Tibial nerve (tissue), 4 donors: ENCODE measurements around the gene DIP2C. TPM values are rescaled to one million over a fixed set of nuclear protein-coding genes. Genes with fewer than 3 reads are reported as not detected.

Experiments
- DNase-seq, 2 donors: peaks; one replicate each; pipeline ENCODE4 v3.0.0-alpha.2; 2019; ENCODE audit warnings: low spot score in 2 of 2
- H3K27ac ChIP-seq, 4 donors: fragments of 200-600 bp; sonication (generic) in 3 of 4; one replicate each; pipeline ENCODE4 v1.5.1; 2017 to 2019; ENCODE audit warnings: mild to moderate bottlenecking in 1 of 4
- H3K27me3 ChIP-seq, 2 donors: fragments of 200-600 bp; sonication (generic) in 1 of 2; one replicate each; pipeline versions ENCODE4 v1.5.1 to v1.6.0; 2017 to 2019
- H3K36me3 ChIP-seq, 3 donors: fragments of 200-600 bp; sonication (generic); one replicate each; pipeline ENCODE4 v1.5.1; 2018 to 2019
- H3K4me1 ChIP-seq, 4 donors: fragments of 200-600 bp; sonication (generic) in 3 of 4; one replicate each; pipeline ENCODE4 v1.5.1; 2017 to 2019
- H3K4me3 ChIP-seq, 4 donors: fragments of 200-600 bp; sonication (generic) in 3 of 4; one replicate each; pipeline ENCODE4 v1.5.1; 2017 to 2019; ENCODE audit warnings: mild to moderate bottlenecking in 1 of 4, moderate library complexity in 1 of 4
- H3K9me3 ChIP-seq, 4 donors: fragments of 200-600 bp; sonication (generic) in 3 of 4; one replicate each; pipeline ENCODE4 v1.5.1; 2017 to 2019
- EP300 ChIP-seq, 2 donors: sonication (generic); formaldehyde crosslinking; IDR thresholded peaks; one replicate each; pipeline ENCODE4 v1.6.1; 2017; ENCODE audit warnings: antibody characterized with exemption in 2 of 2, mild to moderate bottlenecking in 1 of 2
- POLR2A ChIP-seq, 2 donors: fragments of 450-650 bp; IDR thresholded peaks; one replicate each; pipeline ENCODE4 v1.6.1; 2017; ENCODE audit warnings: antibody characterized with exemption in 2 of 2, mild to moderate bottlenecking in 2 of 2, moderate library complexity in 2 of 2
- WGBS, 2 donors: methylation state at CpG; one replicate each; pipeline ENCODE4 v1.1.5; 2018; 5-methylcytosine and 5-hydroxymethylcytosine counted together
- total RNA-seq, 4 donors: library from RNA; depleted of rRNA; stranded (reverse); fragments of >200 nt; gene quantifications; one replicate each; pipeline ENCODE4 v1.1.0, GENCODE V29; 2016
- TF ChIP-seq, protein P1 (sequence below), 5 experiments: fragments of 200-600 bp in 3 of 5; fragments of 450-650 bp in 2 of 5; sonication (generic) in 3 of 5; IDR thresholded peaks; one replicate each; pipeline ENCODE4 v1.5.1; 2016 to 2019; ENCODE audit warnings: antibody characterized with exemption in 5 of 5, mild to moderate bottlenecking in 3 of 5, moderate library complexity in 2 of 5

Gene DIP2C
- total RNA-seq, 4 donors from 2014 or later: 31.4 to 46.5 (median 36.0) TPM

DNA sequence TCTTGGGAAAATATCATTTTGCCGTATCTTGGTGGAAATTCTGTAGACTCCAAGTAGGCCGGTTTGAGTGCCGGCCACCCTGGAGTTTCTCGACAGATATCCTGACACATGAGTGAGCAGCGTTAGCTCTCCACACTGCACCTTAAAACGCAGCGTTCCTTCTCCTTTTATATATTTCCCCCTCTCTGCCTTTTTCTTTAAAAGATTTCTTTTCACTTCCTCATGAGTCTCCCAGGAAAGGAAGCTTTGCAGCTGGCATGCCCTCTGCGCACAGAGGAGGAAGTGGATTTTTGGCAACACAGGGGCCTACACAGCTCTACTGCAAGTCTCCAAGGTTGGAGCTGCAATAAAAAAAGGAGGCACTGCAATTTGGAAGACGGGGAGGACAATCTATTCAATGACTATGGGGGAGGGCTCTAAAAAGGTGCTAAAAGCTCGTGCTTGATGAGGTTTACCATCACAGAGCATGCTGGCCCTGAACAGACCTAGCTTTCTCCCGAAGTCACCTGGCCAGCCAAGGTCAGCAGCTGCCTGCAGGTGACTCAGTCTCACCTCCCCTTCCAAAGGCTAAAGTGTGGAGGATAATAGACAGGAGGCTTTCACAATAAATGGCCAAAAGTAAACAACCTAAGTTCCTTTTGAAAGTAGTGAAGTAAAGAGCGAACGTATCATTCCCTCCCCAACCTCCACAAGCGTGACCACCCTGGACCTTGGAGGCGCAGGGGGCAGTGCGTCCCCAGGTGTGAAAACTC lies 301.4 kb downstream of the DIP2C start:
- Histone ChIP-seq H3K36me3 (peaks cover 0 to 83% (median 0%) of the 10 kb centered on the region in 3 donors), H3K27me3 (no peaks in the 10 kb centered on the region), H3K4me3 (peak overlapping the region in 1 of 4 donors; percentile 35), H3K4me1 (peaks cover 0 to 13% (median 0%) of the 10 kb centered on the region in 4 donors), H3K9me3 (no peaks in the 10 kb centered on the region), H3K27ac (peak overlapping the region in 3 of 4 donors; percentile 40 to 74 (median 60))
- TF ChIP-seq, protein P1, sequence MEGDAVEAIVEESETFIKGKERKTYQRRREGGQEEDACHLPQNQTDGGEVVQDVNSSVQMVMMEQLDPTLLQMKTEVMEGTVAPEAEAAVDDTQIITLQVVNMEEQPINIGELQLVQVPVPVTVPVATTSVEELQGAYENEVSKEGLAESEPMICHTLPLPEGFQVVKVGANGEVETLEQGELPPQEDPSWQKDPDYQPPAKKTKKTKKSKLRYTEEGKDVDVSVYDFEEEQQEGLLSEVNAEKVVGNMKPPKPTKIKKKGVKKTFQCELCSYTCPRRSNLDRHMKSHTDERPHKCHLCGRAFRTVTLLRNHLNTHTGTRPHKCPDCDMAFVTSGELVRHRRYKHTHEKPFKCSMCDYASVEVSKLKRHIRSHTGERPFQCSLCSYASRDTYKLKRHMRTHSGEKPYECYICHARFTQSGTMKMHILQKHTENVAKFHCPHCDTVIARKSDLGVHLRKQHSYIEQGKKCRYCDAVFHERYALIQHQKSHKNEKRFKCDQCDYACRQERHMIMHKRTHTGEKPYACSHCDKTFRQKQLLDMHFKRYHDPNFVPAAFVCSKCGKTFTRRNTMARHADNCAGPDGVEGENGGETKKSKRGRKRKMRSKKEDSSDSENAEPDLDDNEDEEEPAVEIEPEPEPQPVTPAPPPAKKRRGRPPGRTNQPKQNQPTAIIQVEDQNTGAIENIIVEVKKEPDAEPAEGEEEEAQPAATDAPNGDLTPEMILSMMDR (IDR thresholded peaks at IDR 0.05): no peak
- TF ChIP-seq POLR2A (IDR thresholded peaks at IDR 0.05) (no peak), EP300 (IDR thresholded peaks at IDR 0.05) (peak in 1 of 2 donors; percentile 62)
- DNase-seq: no peak
- 75 to 76% methylated on average over 16 of the region's 16 CpGs for WGBS, 2 donors

DNA sequence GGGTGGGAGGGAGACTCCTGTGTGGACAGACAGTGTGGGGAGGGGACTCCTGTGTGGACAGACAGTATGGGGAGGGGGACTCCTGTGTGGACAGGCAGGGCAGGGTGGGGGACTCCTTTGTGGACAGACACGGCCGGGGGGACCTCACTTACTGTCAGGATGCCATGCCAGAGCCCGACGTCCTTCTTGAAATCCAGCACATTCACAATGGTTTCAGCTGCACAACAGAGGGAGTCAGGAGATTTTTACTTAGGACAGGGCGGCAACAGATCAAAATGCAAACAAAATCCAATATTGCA lies 301.9 kb downstream of the DIP2C start:
- peaks cover 0 to 89% (median 0%) of the 10 kb centered on the region in 3 donors for H3K36me3 ChIP-seq
- TF ChIP-seq POLR2A (IDR thresholded peaks at IDR 0.05) (no peak), EP300 (IDR thresholded peaks at IDR 0.05) (no peak)
- TF ChIP-seq, protein P1 (IDR thresholded peaks at IDR 0.05): no peak
- no peak for DNase-seq
- H3K27ac ChIP-seq: peak overlapping the region in 3 of 4 donors; percentile 40 to 74 (median 53)
- H3K27me3 ChIP-seq: no peaks in the 10 kb centered on the region
- 79% methylated on average over 5 of the region's 5 CpGs for WGBS, 2 donors
- peaks cover 0 to 13% (median 0%) of the 10 kb centered on the region in 4 donors for H3K4me1 ChIP-seq
- H3K4me3 ChIP-seq: peak overlapping the region in 1 of 4 donors; percentile 35
- H3K9me3 ChIP-seq: no peaks in the 10 kb centered on the region

- no peaks in the 10 kb centered on the region for H3K27me3 ChIP-seq
- peaks cover 0 to 7% (median 0%) of the 10 kb centered on the region in 4 donors for H3K4me1 ChIP-seq
- peak overlapping the region in 3 of 4 donors; percentile 40 to 74 (median 53) for H3K27ac ChIP-seq
- WGBS, 2 donors: 68 to 71% methylated on average over 27 of the region's 27 CpGs
- peak in 1 of 2 donors; percentile 38 for DNase-seq
- H3K9me3 ChIP-seq: no peaks in the 10 kb centered on the region
- TF ChIP-seq POLR2A (IDR thresholded peaks at IDR 0.05) (no peak), EP300 (IDR thresholded peaks at IDR 0.05) (peak in 1 of 2 donors; percentile 49)
- peak overlapping the region in 1 of 4 donors; percentile 35 for H3K4me3 ChIP-seq
- H3K36me3 ChIP-seq: peaks cover 0 to 94% (median 0%) of the 10 kb centered on the region in 3 donors
Measured at GRCh38 chr10:386771-387592, 302.5 kb downstream of the DIP2C start.

DNA sequence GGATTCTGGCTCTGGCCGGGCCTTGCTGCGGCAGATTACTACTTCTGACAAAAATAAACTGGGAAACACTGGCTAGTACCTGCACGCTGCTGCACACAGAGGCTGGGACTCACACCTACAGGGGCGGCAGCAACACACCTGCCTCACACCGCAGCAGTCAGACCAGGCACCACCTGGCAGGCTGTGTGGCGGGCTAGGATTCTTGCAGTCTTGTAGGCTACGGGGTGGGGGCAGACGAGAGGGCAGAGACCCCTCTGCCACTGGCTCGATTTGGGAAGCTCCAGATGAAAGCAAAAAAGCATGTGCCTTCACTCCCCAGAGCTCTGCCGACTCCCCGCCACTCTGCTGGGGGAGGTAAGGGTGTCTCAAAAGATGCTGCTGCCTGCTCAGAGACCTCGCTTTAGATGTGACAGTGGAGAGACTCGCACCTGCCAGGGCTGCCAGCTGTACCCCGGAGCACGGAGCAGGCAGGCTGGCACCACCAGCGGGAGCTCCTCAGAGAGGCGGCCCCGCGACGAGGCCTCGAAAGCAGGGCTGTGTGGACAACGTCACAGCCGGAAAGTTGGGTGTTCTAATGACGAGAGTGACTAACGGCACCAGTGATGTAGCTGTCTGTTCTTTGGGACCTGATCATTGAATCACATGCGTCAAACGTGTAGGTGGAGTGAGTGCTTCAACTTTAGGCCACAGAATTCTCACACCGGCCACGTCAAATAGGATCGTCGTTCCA lies 303.7 kb downstream of the DIP2C start:
- Histone ChIP-seq H3K36me3 (peaks cover 0 to 99% (median 6%) of the 10 kb centered on the region in 3 donors), H3K27ac (no peak overlapping the region), H3K4me3 (no peak overlapping the region), H3K9me3 (no peaks in the 10 kb centered on the region), H3K4me1 (peaks cover 0 to 6% (median 0%) of the 10 kb centered on the region in 4 donors), H3K27me3 (no peaks in the 10 kb centered on the region)
- TF ChIP-seq, protein P1 (IDR thresholded peaks at IDR 0.05): no peak
- no peak for TF ChIP-seq POLR2A (IDR thresholded peaks at IDR 0.05)
- TF ChIP-seq EP300 (IDR thresholded peaks at IDR 0.05): no peak
- no peak for DNase-seq
- 85 to 87% methylated on average over 30 to 31 of the region's 31 CpGs for WGBS, 2 donors

DNA sequence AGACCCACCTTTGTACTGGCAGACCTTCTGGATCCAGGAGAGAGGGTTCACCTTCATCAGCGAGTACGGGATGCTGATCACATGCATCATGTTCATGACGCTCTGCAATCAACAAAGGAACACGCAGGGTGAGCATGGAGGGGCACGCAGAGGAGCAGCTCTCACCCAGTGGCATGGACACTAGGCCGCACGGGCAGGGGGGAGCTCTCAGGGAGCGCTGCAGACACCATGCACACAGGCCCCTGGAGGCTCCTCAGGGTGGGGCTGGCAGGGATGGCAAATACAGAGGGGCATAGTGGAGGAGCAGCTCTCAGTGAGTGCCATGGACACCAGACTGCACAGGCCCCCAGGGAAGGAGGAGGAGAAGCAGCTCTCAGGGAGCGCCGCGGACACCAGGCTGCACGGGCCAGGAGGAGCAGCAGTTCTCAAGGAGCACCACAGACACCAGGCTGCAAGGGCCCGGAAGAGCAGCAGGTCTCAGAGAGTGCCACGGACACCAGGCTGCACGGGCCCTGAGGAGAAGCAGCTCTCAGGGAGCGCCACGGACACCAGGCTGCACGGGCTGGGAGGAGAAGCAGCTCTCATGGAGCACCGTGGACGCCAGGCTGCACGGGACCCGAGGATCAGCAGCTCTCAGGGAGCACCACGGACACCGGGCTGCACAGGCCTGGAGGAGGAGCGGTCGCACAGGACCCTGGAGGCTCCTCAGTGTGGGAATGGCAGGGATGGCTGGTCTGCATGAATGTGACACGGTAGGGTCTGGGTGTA lies 304.7 kb downstream of the DIP2C start:
- no peak for DNase-seq
- Histone ChIP-seq H3K9me3 (no peaks in the 10 kb centered on the region), H3K27ac (no peak overlapping the region), H3K36me3 (peaks cover 0 to 99% (median 6%) of the 10 kb centered on the region in 3 donors), H3K4me1 (peaks cover 0 to 9% (median 0%) of the 10 kb centered on the region in 4 donors), H3K27me3 (no peaks in the 10 kb centered on the region), H3K4me3 (no peak overlapping the region)
- WGBS, 2 donors: 91 to 93% methylated on average over 22 of the region's 27 CpGs
- TF ChIP-seq EP300 (IDR thresholded peaks at IDR 0.05): no peak
- no peak for TF ChIP-seq POLR2A (IDR thresholded peaks at IDR 0.05)
